Nephron (organoid): ENCODE results near the gene MIDN.

Source experiments
- H3K27ac Mint-ChIP-seq, 3 experiments: 2 replicates each; pipeline ENCODE4 v1.8.0; 2020; ENCODE audit warnings: mixed read lengths in 3 of 3, mild to moderate bottlenecking in 2 of 3, moderate library complexity in 1 of 3
- H3K27me3 Mint-ChIP-seq: 2 replicates; pipeline ENCODE4 v1.8.0; 2021; ENCODE audit warnings: low read depth, mild to moderate bottlenecking, moderate library complexity, mixed read lengths
- H3K36me3 Mint-ChIP-seq: 2 replicates; pipeline ENCODE4 v1.8.0; 2020; ENCODE audit warnings: low read depth, mixed read lengths
- H3K4me1 Mint-ChIP-seq: 2 replicates; pipeline ENCODE4 v1.8.0; 2020; ENCODE audit warnings: mixed read lengths
- H3K4me3 Mint-ChIP-seq, 3 experiments: 2 replicates each; pipeline ENCODE4 v1.8.0; 2020; ENCODE audit warnings: mild to moderate bottlenecking in 3 of 3, mixed read lengths in 3 of 3, moderate library complexity in 2 of 3
- H3K9me3 Mint-ChIP-seq: 2 replicates; pipeline ENCODE4 v1.8.0; 2020; ENCODE audit warnings: mixed read lengths
- CTCF ChIP-seq, 3 experiments: fragments of 200-600 bp; sonication (generic); IDR thresholded peaks; one replicate each; pipeline ENCODE4 v1.5.0; 2021; ENCODE audit warnings: antibody characterized with exemption in 3 of 3; ENCODE audit not compliant: unreplicated experiment in 3 of 3

The MIDN gene

GRCh38 chr19:1214862-1215731 is 33.3 kb upstream of the MIDN start:
- Mint-ChIP-seq H3K9me3 (no peaks in the 10 kb centered on the region), H3K4me3 (no peak overlapping the region), H3K36me3 (peaks cover 8% of the 10 kb centered on the region), H3K27me3 (no peaks in the 10 kb centered on the region), H3K27ac (no peak overlapping the region), H3K4me1 (peaks cover 37% of the 10 kb centered on the region)
- no peak for TF ChIP-seq CTCF (IDR thresholded peaks at IDR 0.05; ENCODE audit: unreplicated experiment in 3 of 3)

- Mint-ChIP-seq H3K27ac (peak overlapping the region in 2 of 3 experiments; percentile 21 to 29), H3K9me3 (no peaks in the 10 kb centered on the region), H3K27me3 (no peaks in the 10 kb centered on the region), H3K36me3 (peaks cover 8% of the 10 kb centered on the region), H3K4me3 (no peak overlapping the region), H3K4me1 (peaks cover 33% of the 10 kb centered on the region)
- no peak for TF ChIP-seq CTCF (IDR thresholded peaks at IDR 0.05; ENCODE audit: unreplicated experiment in 3 of 3)
Measured at GRCh38 chr19:1216756-1217155, 31.6 kb upstream of the MIDN start.

- Mint-ChIP-seq H3K4me3 (no peak overlapping the region), H3K36me3 (peaks cover 8% of the 10 kb centered on the region), H3K9me3 (no peaks in the 10 kb centered on the region), H3K27me3 (no peaks in the 10 kb centered on the region), H3K4me1 (peaks cover 33% of the 10 kb centered on the region), H3K27ac (peak overlapping the region in 2 of 3 experiments; percentile 21 to 55)
- no peak for TF ChIP-seq CTCF (IDR thresholded peaks at IDR 0.05; ENCODE audit: unreplicated experiment in 3 of 3)
Measured at GRCh38 chr19:1217366-1217765, 31.0 kb upstream of the MIDN start.

- Mint-ChIP-seq H3K4me1 (peaks cover 24% of the 10 kb centered on the region), H3K4me3 (no peak overlapping the region), H3K27me3 (no peaks in the 10 kb centered on the region), H3K9me3 (no peaks in the 10 kb centered on the region), H3K36me3 (peaks cover under 1% of the 10 kb centered on the region), H3K27ac (no peak overlapping the region)
- TF ChIP-seq CTCF (IDR thresholded peaks at IDR 0.05; ENCODE audit: unreplicated experiment in 3 of 3), result no peak
Measured at GRCh38 chr19:1218751-1219567, 29.4 kb upstream of the MIDN start.

- no peaks in the 10 kb centered on the region for H3K36me3 Mint-ChIP-seq
Measured at GRCh38 chr19:1219786-1220476, 28.5 kb upstream of the MIDN start.

More at GRCh38 chr19:1219786-1220476, 28.5 kb upstream of the MIDN start:
- no peak for TF ChIP-seq CTCF (IDR thresholded peaks at IDR 0.05; ENCODE audit: unreplicated experiment in 3 of 3)
- Mint-ChIP-seq H3K27ac (no peak overlapping the region), H3K4me3 (no peak overlapping the region), H3K4me1 (peaks cover 19% of the 10 kb centered on the region), H3K9me3 (no peaks in the 10 kb centered on the region), H3K27me3 (no peaks in the 10 kb centered on the region)
